ENCODE data around the gene HILPDA.
"Not testable (repeated sequence)": the region's sequence is repeated elsewhere in the genome, so short reads cannot be mapped to it uniquely, and the experiment has no call there.

Gene HILPDA

DNA sequence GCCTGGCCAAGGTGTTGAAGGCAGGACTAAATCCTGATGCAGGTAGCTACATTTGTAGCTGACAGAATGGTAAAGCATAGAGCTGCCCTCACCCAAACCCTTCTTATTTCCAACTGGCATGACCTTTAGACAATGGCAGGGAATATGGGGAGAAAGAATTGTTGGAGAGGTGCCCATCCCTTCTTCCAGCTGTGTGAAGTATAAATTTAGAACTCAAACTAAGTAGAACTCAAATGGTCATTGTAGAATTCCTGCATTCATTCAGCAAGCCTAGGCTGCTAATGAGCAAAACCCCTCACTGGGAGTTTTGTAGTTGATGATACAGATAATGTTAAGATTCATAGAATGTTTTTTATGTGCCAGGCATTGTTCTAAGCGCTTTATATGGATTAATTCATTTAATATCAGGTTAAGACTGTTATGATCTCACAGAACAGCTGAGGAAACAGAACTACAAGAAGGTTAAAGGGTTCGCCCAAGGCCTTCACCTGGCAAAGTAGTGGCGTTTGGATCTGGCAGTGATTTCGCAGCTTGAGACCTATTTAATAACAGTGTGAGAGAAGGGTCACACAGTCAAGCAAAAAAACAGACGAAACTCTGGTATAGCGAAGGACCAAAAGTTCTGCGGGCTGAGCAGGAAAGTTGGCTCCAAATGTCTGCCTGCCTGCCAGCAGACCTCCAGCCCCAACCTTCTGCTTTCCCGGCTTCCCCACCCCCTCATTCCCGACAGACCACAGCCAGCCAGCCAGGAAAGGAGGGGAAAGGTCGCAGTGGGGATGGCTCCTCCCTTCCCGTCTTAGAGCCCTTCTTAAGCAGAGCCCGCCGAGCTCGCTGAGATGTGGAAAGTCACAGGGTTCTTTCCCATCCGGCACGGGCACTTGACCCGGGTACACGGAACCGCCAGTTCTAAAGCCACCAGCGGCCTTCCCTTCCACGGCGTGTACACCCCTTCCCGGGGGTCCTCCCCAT is 1.6 kb upstream of the HILPDA start:
- H3K79me2 ChIP-seq (ENCODE audit: low read length), result peaks cover 15% of the 10 kb centered on the region
- H3K4me1 ChIP-seq (ENCODE audit: low read length), result peaks cover 27% of the 10 kb centered on the region
- no peak for DNase-seq
- TF ChIP-seq, protein P1, sequence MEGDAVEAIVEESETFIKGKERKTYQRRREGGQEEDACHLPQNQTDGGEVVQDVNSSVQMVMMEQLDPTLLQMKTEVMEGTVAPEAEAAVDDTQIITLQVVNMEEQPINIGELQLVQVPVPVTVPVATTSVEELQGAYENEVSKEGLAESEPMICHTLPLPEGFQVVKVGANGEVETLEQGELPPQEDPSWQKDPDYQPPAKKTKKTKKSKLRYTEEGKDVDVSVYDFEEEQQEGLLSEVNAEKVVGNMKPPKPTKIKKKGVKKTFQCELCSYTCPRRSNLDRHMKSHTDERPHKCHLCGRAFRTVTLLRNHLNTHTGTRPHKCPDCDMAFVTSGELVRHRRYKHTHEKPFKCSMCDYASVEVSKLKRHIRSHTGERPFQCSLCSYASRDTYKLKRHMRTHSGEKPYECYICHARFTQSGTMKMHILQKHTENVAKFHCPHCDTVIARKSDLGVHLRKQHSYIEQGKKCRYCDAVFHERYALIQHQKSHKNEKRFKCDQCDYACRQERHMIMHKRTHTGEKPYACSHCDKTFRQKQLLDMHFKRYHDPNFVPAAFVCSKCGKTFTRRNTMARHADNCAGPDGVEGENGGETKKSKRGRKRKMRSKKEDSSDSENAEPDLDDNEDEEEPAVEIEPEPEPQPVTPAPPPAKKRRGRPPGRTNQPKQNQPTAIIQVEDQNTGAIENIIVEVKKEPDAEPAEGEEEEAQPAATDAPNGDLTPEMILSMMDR (IDR thresholded peaks at IDR 0.05; ENCODE audit: low read length), result no peak
- TF ChIP-seq EZH2phosphoT487 (IDR thresholded peaks at IDR 0.05; ENCODE audit: low read length) (no peak), EZH2 (optimal IDR thresholded peaks at IDR 0.05; ENCODE audit: low read depth, low read length) (no peak)
- no peak overlapping the region for H3K4me3 ChIP-seq (ENCODE audit: low read length)
- H3K9ac ChIP-seq (ENCODE audit: low read length), result no peak overlapping the region
- no peak overlapping the region for H3K27ac ChIP-seq (ENCODE audit: low read length)
- H3K27me3 ChIP-seq (replicated peaks; ENCODE audit: insufficient read depth, low read length), result no peaks in the 10 kb centered on the region; the same call in 1 of the 2 replicates
- H3K4me2 ChIP-seq (ENCODE audit: low read depth, low read length), result no peak overlapping the region
- no peak overlapping the region for H2AFZ ChIP-seq (ENCODE audit: low read length)
- peaks cover 17% of the 10 kb centered on the region for H3F3A ChIP-seq (ENCODE audit: insufficient read depth, low read length)
- H3K9me2 ChIP-seq (replicated peaks; ENCODE audit: insufficient read depth, low read length), result no peaks in the 10 kb centered on the region
- H3K9me3 ChIP-seq (replicated peaks; ENCODE audit: insufficient read depth, low read length), result no peaks in the 10 kb centered on the region
- H3K36me3 ChIP-seq (replicated peaks; ENCODE audit: insufficient read depth, low read length), result no peaks in the 10 kb centered on the region
- H4K20me1 ChIP-seq (ENCODE audit: insufficient read depth, low read length), result no peaks in the 10 kb centered on the region

DNA sequence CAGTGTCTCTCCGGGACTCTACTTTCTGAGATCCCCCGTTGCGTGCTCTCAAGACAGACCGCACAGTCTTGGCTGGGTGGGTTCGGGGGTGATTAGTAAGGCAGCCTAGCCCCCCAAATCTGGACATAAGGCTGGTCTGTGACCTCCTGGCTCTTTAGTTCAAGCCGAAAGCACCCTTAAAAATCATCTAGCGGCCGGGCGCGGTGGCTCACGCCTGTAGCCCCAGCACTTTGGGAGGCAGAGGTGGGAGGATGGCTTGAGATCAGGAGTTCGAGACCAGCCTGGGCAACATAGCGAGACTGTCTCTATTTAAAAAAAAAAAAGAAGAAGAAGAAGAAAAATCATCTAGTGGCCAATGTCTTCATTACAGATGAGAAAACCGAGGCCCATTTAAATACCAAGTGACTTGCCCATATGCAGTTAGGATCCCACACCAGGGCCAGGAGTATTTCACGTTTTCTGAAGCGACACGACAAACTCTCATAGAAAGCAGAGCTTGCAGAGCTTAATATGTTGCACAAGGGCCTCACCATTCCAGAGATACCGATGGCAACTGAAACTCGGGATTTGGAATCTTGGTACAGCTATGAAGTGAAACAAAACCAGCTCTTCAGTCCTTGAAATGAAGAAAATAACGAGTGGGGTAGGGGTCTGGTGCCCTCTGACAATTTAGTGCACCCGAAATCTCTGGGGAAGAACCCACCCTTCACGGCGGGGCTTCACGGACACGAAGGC is 703 bp upstream of the HILPDA start:
- peak; percentile 59 for DNase-seq
- peak overlapping the region; percentile 30; the same call in 1 of the 2 replicates for H3K27ac ChIP-seq (ENCODE audit: low read length)
- peak overlapping the region; percentile 95 for H2AFZ ChIP-seq (ENCODE audit: low read length)
- H3K9ac ChIP-seq (ENCODE audit: low read length), result peak overlapping the region; percentile 62
- H3K4me2 ChIP-seq (ENCODE audit: low read depth, low read length), result peak overlapping the region; percentile 71
- H4K20me1 ChIP-seq (ENCODE audit: insufficient read depth, low read length), result 0 out of 2 replicates have a peak, but pooled peaks cover 4% of the 10 kb centered on the region
- no peaks in the 10 kb centered on the region for H3K9me2 ChIP-seq (replicated peaks; ENCODE audit: insufficient read depth, low read length)
- H3K4me1 ChIP-seq (ENCODE audit: low read length), result peaks cover 35% of the 10 kb centered on the region
- no peaks in the 10 kb centered on the region for H3K9me3 ChIP-seq (replicated peaks; ENCODE audit: insufficient read depth, low read length)
- no peaks in the 10 kb centered on the region; the same call in 1 of the 2 replicates for H3K27me3 ChIP-seq (replicated peaks; ENCODE audit: insufficient read depth, low read length)
- TF ChIP-seq, protein P1 (IDR thresholded peaks at IDR 0.05; ENCODE audit: low read length), result no peak; the same call in 1 of the 2 replicates
- peak overlapping the region; percentile 90 for H3K4me3 ChIP-seq (ENCODE audit: low read length)
- peaks cover 25% of the 10 kb centered on the region for H3F3A ChIP-seq (ENCODE audit: insufficient read depth, low read length)
- H3K36me3 ChIP-seq (replicated peaks; ENCODE audit: insufficient read depth, low read length), result no peaks in the 10 kb centered on the region
- peaks cover 19% of the 10 kb centered on the region for H3K79me2 ChIP-seq (ENCODE audit: low read length)

DNA sequence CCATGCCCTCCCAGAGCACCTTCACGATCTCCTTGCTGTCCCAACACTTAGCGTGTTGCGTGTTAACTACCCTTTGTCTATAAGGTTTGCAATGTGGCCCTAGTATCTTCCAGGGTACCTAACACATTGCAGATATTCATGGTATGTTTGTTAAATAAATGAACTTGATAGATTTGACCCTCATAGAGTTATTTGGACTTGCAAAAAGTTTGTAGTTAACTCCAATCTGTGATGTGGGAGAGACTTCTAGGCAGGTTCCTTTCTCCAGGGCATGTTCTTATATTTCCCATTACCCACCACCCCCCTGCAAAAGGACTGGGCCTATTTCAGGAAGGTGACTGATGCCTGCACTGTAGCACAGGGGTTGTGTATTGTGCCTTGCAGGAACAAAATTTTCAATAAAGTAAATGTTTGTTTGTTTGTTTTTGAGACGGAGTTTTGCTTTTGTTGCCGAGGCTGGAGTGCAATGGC is 612 bp downstream of the HILPDA start:
- Histone ChIP-seq H3K36me3 (replicated peaks; ENCODE audit: insufficient read depth, low read length) (no peaks in the 10 kb centered on the region), H3K9me3 (replicated peaks; ENCODE audit: insufficient read depth, low read length) (no peaks in the 10 kb centered on the region), H3K9me2 (replicated peaks; ENCODE audit: insufficient read depth, low read length) (no peaks in the 10 kb centered on the region), H3F3A (ENCODE audit: insufficient read depth, low read length) (peaks cover 25% of the 10 kb centered on the region), H4K20me1 (ENCODE audit: insufficient read depth, low read length) (0 out of 2 replicates have a peak, but pooled peaks cover 5% of the 10 kb centered on the region), H3K79me2 (ENCODE audit: low read length) (peaks cover 22% of the 10 kb centered on the region), H3K27ac (ENCODE audit: low read length) (peak overlapping the region; percentile 35; the same call in 1 of the 2 replicates), H2AFZ (ENCODE audit: low read length) (peak overlapping the region; percentile 95), H3K27me3 (replicated peaks; ENCODE audit: insufficient read depth, low read length) (no peaks in the 10 kb centered on the region; the same call in 1 of the 2 replicates), H3K4me3 (ENCODE audit: low read length) (peak overlapping the region; percentile 90), H3K9ac (ENCODE audit: low read length) (peak overlapping the region; percentile 78), H3K4me2 (ENCODE audit: low read depth, low read length) (peak overlapping the region; percentile 71), H3K4me1 (ENCODE audit: low read length) (peaks cover 35% of the 10 kb centered on the region)
- TF ChIP-seq, protein P1 (IDR thresholded peaks at IDR 0.05; ENCODE audit: low read length), result no peak
- no peak for TF ChIP-seq EZH2phosphoT487 (IDR thresholded peaks at IDR 0.05; ENCODE audit: low read length)
- TF ChIP-seq EZH2 (optimal IDR thresholded peaks at IDR 0.05; ENCODE audit: low read depth, low read length), result no peak
- peak; percentile 44 for DNase-seq

DNA sequence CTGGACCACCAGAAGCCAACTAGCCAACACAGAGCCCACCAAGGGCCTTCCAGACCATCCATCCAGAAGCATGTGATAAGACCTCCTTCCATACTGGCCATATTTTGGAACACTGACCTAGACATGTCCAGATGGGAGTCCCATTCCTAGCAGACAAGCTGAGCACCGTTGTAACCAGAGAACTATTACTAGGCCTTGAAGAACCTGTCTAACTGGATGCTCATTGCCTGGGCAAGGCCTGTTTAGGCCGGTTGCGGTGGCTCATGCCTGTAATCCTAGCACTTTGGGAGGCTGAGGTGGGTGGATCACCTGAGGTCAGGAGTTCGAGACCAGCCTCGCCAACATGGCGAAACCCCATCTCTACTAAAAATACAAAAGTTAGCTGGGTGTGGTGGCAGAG is 1.7 kb downstream of the HILPDA start:
- not testable (repeated sequence) for H3K36me3 ChIP-seq (replicated peaks; ENCODE audit: insufficient read depth, low read length); H3K27ac ChIP-seq (ENCODE audit: low read length); DNase-seq; H3K4me3 ChIP-seq (ENCODE audit: low read length); H2AFZ ChIP-seq (ENCODE audit: low read length); H4K20me1 ChIP-seq (ENCODE audit: insufficient read depth, low read length); H3K9ac ChIP-seq (ENCODE audit: low read length); H3K9me2 ChIP-seq (replicated peaks; ENCODE audit: insufficient read depth, low read length); H3K27me3 ChIP-seq (replicated peaks; ENCODE audit: insufficient read depth, low read length); H3K9me3 ChIP-seq (replicated peaks; ENCODE audit: insufficient read depth, low read length)
- peak overlapping the region; percentile 71; the same call in 1 of the 2 replicates for H3K4me2 ChIP-seq (ENCODE audit: low read depth, low read length)
- H3K4me1 ChIP-seq (ENCODE audit: low read length), result peaks cover 35% of the 10 kb centered on the region
- peaks cover 25% of the 10 kb centered on the region for H3F3A ChIP-seq (ENCODE audit: insufficient read depth, low read length)
- H3K79me2 ChIP-seq (ENCODE audit: low read length), result peaks cover 22% of the 10 kb centered on the region

Measured in MM.1S (cell line).